Measurements from ENCODE around the gene FAM120A.

- TF ChIP-seq POLR2A (IDR thresholded peaks at IDR 0.05; ENCODE audit: low read depth, low read length) (no peak), POLR2AphosphoS5 (IDR thresholded peaks at IDR 0.05; ENCODE audit: low read depth, low read length) (no peak)
These were observed 14.7 kb upstream of the FAM120A start for GRCh38 chr9:93436655-93437407.

Data from GM12891 (cell line).